Stimulated activated CD4-positive, alpha-beta T cell treated with anti-CD3 and anti-CD28 coated beads, Interleukin-2, amount 100 ng/mL, for 48 hours (primary cell): Measurements from ENCODE around the gene HS3ST3B1.

Source experiments
- DNase-seq, 2 donors: peaks; one replicate each; pipeline ENCODE4 v3.0.0-alpha.2; 2020

HS3ST3B1 gene

GRCh38 chr17:14303343-14304221 lies 2.7 kb downstream of the HS3ST3B1 start:
- no peak for DNase-seq

GRCh38 chr17:14304222-14304772 lies 3.4 kb downstream of the HS3ST3B1 start:
- no peak for DNase-seq

- no peak for DNase-seq
Measured at GRCh38 chr17:14304773-14305517, 4.1 kb downstream of the HS3ST3B1 start.

GRCh38 chr17:14305785-14306496 lies 5.1 kb downstream of the HS3ST3B1 start:
- no peak for DNase-seq

GRCh38 chr17:14306596-14306995 lies 5.7 kb downstream of the HS3ST3B1 start:
- no peak for DNase-seq

GRCh38 chr17:14307560-14308024 lies 6.7 kb downstream of the HS3ST3B1 start:
- DNase-seq = no peak

GRCh38 chr17:14308636-14308964 lies 7.7 kb downstream of the HS3ST3B1 start:
- no peak for DNase-seq

- DNase-seq = peak; percentile 86 to 90
Measured at GRCh38 chr17:14308965-14309879, 8.3 kb downstream of the HS3ST3B1 start.

GRCh38 chr17:14310101-14310500 lies 9.2 kb downstream of the HS3ST3B1 start:
- DNase-seq = no peak

- DNase-seq = no peak
Measured at GRCh38 chr17:14310605-14311004, 9.7 kb downstream of the HS3ST3B1 start.

- no peak for DNase-seq
Measured at GRCh38 chr17:14311186-14311705, 10.4 kb downstream of the HS3ST3B1 start.

GRCh38 chr17:14311981-14312380 lies 11.1 kb downstream of the HS3ST3B1 start:
- DNase-seq = no peak

- no peak for DNase-seq
Measured at GRCh38 chr17:14312522-14312921, 11.6 kb downstream of the HS3ST3B1 start.

GRCh38 chr17:14316126-14316832 lies 15.4 kb downstream of the HS3ST3B1 start:
- no peak for DNase-seq

- DNase-seq = no peak
Measured at GRCh38 chr17:14317383-14317782, 16.5 kb downstream of the HS3ST3B1 start.

GRCh38 chr17:14318109-14318917 lies 17.4 kb downstream of the HS3ST3B1 start:
- DNase-seq = no peak

GRCh38 chr17:14318918-14319205 lies 18.0 kb downstream of the HS3ST3B1 start:
- no peak for DNase-seq

GRCh38 chr17:14320098-14320497 lies 19.2 kb downstream of the HS3ST3B1 start:
- no peak for DNase-seq

- DNase-seq = no peak
Measured at GRCh38 chr17:14320734-14321475, 20.0 kb downstream of the HS3ST3B1 start.
